Measurements from ENCODE around the gene GHITM. TPM values are rescaled to one million over a fixed set of nuclear protein-coding genes. Genes with fewer than 3 reads are reported as not detected.

The GHITM gene
- total and polyA plus RNA-seq, 2 of the 4 experiments (the other 2 are of a cell fraction): 103 to 185 TPM

GRCh38 chr10:84202349-84202748 lies 63.0 kb downstream of the GHITM start:
- no peaks in the 10 kb centered on the region for H4K20me1 ChIP-seq (ENCODE audit: insufficient read depth, low read length)
- WGBS, 2 experiments (ENCODE audit: extremely low coverage in 2 of 2, insufficient read length in 1 of 2): no CpG with 5 or more reads among the region's 5 CpGs
- no peak overlapping the region for H3K18ac ChIP-seq (ENCODE audit: low read depth, low read length)
- CTCF ChIA-PET: no interaction called here
- no peaks in the 10 kb centered on the region for H3K9me1 ChIP-seq (ENCODE audit: insufficient read depth, low read length)
- dilution Hi-C loops (cut with HindIII; ENCODE audit: low sequenced_read_pairs, unreplicated experiment): no loop called here
- H3K4ac ChIP-seq (ENCODE audit: low read depth, low read length): no peak overlapping the region
- no peak overlapping the region for H3K14ac ChIP-seq (replicated peaks; ENCODE audit: low read depth, low read length)
- intact Hi-C loops (cut with micrococcal nuclease): no loop called here
- H3K56ac ChIP-seq (ENCODE audit: extremely low read depth, insufficient read depth, low read length): no peak overlapping the region
- no peak overlapping the region for H3K4me2 ChIP-seq (ENCODE audit: low read depth, low read length)
- DNase-seq (no peak), ATAC-seq (ENCODE audit: low read depth) (no peak)
- H2BK15ac ChIP-seq (ENCODE audit: low read depth, low read length): no peak overlapping the region
- H3K27me3 ChIP-seq (ENCODE audit: control insufficient read depth, insufficient read depth, low read length): peaks cover 12% of the 10 kb centered on the region
- no peaks in the 10 kb centered on the region for H3K4me1 ChIP-seq (ENCODE audit: control insufficient read depth, insufficient read depth, low read length)
- H2BK5ac ChIP-seq (ENCODE audit: low read depth, low read length, poor library complexity, severe bottlenecking): no peak overlapping the region
- in situ Hi-C loops (cut with MboI; ENCODE audit: low sequenced_read_pairs): no loop called here
- no peaks in the 10 kb centered on the region for H3K79me1 ChIP-seq (ENCODE audit: low read depth in 1 of 2, low read length in 2 of 2)
- H3K36me3 ChIP-seq (ENCODE audit: control insufficient read depth, insufficient read depth, low read length): no peaks in the 10 kb centered on the region
- no peak overlapping the region for H2BK20ac ChIP-seq (ENCODE audit: low read depth, low read length)
- POLR2A ChIA-PET (ENCODE audit: unreplicated experiment): no interaction called here
- H2AFZ ChIP-seq (replicated peaks; ENCODE audit: low read length, poor library complexity): peak overlapping the region; percentile 58
- no TSS peak for BruUV-seq (replicated peaks)
- H3K9ac ChIP-seq (ENCODE audit: low read depth, low read length): no peak overlapping the region
- TF ChIP-seq RAD21 (IDR thresholded peaks at IDR 0.05; ENCODE audit: low read length) (no peak), CTCF (conservative IDR thresholded peaks at IDR 0.05; ENCODE audit: low read depth, low read length) (no peak), MAFK (IDR thresholded peaks at IDR 0.05; ENCODE audit: low read depth, low read length) (no peak), SMC3 (IDR thresholded peaks at IDR 0.05; ENCODE audit: low read depth, low read length) (no peak), BHLHE40 (IDR thresholded peaks at IDR 0.05; ENCODE audit: low read depth, low read length) (no peak), NFE2L2 (IDR thresholded peaks at IDR 0.05; ENCODE audit: low read depth, low read length) (no peak), USF2 (IDR thresholded peaks at IDR 0.05; ENCODE audit: low read depth, low read length) (no peak), CHD1 (IDR thresholded peaks at IDR 0.05; ENCODE audit: low read depth, low read length) (no peak), MXI1 (IDR thresholded peaks at IDR 0.05; ENCODE audit: borderline replicate concordance, low read depth, low read length) (no peak), RFX5 (IDR thresholded peaks at IDR 0.05; ENCODE audit: low read depth, low read length) (no peak), POLR2A (IDR thresholded peaks at IDR 0.05; ENCODE audit: low read depth, low read length) (no peak), MAZ (IDR thresholded peaks at IDR 0.05; ENCODE audit: borderline replicate concordance, low read depth, low read length) (no peak), ELK1 (IDR thresholded peaks at IDR 0.05; ENCODE audit: borderline replicate concordance, low read depth, low read length) (no peak), FOS (IDR thresholded peaks at IDR 0.05; ENCODE audit: low read depth, low read length) (no peak), CEBPB (IDR thresholded peaks at IDR 0.05; ENCODE audit: low read depth, low read length) (no peak), RCOR1 (IDR thresholded peaks at IDR 0.05; ENCODE audit: insufficient replicate concordance, low read length) (no peak)
- H3K27ac ChIP-seq (ENCODE audit: insufficient read depth, low read length): no peak overlapping the region
- H2AK9ac ChIP-seq (replicated peaks; ENCODE audit: low read depth, low read length, poor library complexity): peak overlapping the region; percentile 19
- no peak overlapping the region for H2BK120ac ChIP-seq (ENCODE audit: low read depth, low read length)
- no peak overlapping the region for H3K23ac ChIP-seq (ENCODE audit: low read depth, low read length)
- no peak overlapping the region for H4K5ac ChIP-seq (ENCODE audit: low read depth, low read length)
- no peak overlapping the region for H3K4me3 ChIP-seq (ENCODE audit: insufficient read depth, low read depth, low read length)
- no peak overlapping the region for H4K91ac ChIP-seq (ENCODE audit: insufficient read depth, low read depth, low read length)
- H4K8ac ChIP-seq (ENCODE audit: low read depth in 2 of 2, low read length in 2 of 2): no peak overlapping the region
- no peak overlapping the region for H2AK5ac ChIP-seq (ENCODE audit: low read depth, low read length)
- no peaks in the 10 kb centered on the region for H3K9me3 ChIP-seq (ENCODE audit: control insufficient read depth, insufficient read depth, low read length)
